ENCODE data around the gene EIF4G3. TPM values are rescaled to one million over a fixed set of nuclear protein-coding genes. Genes with fewer than 3 reads are reported as not detected.

Gene EIF4G3
- total and polyA plus RNA-seq, 10 of the 15 experiments (the other 5 are each of a cell fraction or from before 2014, with no cell fraction given) = 7.4 to 45.1 (median 29.1) TPM

DNA sequence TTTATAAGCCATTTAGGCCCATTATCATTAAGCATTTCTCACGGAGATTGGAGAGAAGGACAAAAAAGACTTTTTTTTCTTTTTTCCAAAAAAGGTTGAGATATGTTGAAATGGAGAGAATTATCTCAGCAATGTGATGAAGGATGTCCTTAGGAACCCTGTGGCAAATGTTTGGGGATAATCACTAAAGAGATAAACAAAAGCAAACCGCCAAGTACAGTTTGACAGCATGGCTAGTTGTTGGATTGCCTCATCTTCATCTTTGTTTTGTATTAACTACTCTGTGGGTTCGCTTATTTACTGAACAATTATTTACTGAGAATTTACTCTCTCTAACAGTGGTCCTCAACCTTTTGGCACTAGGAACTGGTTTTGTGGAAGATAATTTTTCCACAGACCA, 292.2 kb downstream of the EIF4G3 start (continued):
- TF ChIP-seq, protein P1, sequence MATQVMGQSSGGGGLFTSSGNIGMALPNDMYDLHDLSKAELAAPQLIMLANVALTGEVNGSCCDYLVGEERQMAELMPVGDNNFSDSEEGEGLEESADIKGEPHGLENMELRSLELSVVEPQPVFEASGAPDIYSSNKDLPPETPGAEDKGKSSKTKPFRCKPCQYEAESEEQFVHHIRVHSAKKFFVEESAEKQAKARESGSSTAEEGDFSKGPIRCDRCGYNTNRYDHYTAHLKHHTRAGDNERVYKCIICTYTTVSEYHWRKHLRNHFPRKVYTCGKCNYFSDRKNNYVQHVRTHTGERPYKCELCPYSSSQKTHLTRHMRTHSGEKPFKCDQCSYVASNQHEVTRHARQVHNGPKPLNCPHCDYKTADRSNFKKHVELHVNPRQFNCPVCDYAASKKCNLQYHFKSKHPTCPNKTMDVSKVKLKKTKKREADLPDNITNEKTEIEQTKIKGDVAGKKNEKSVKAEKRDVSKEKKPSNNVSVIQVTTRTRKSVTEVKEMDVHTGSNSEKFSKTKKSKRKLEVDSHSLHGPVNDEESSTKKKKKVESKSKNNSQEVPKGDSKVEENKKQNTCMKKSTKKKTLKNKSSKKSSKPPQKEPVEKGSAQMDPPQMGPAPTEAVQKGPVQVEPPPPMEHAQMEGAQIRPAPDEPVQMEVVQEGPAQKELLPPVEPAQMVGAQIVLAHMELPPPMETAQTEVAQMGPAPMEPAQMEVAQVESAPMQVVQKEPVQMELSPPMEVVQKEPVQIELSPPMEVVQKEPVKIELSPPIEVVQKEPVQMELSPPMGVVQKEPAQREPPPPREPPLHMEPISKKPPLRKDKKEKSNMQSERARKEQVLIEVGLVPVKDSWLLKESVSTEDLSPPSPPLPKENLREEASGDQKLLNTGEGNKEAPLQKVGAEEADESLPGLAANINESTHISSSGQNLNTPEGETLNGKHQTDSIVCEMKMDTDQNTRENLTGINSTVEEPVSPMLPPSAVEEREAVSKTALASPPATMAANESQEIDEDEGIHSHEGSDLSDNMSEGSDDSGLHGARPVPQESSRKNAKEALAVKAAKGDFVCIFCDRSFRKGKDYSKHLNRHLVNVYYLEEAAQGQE (IDR thresholded peaks at IDR 0.05; ENCODE audit: low read depth, low read length) = no peak
- TF ChIP-seq POLR2AphosphoS5 (IDR thresholded peaks at IDR 0.05; ENCODE audit: low read length) (no peak), BACH1 (IDR thresholded peaks at IDR 0.05; ENCODE audit: borderline replicate concordance) (no peak), STAT3 (IDR thresholded peaks at IDR 0.05; ENCODE audit: low read depth, low read length) (no peak), HDAC6 (IDR thresholded peaks at IDR 0.05; ENCODE audit: unreplicated experiment) (no peak), SMAD1 (IDR thresholded peaks at IDR 0.05; ENCODE audit: low read depth, partially characterized antibody) (no peak), WRNIP1 (IDR thresholded peaks at IDR 0.05; ENCODE audit: borderline replicate concordance, low read depth, low read length) (no peak), HDAC2 (IDR thresholded peaks at IDR 0.05) (no peak)
- TF ChIP-seq, protein P2, sequence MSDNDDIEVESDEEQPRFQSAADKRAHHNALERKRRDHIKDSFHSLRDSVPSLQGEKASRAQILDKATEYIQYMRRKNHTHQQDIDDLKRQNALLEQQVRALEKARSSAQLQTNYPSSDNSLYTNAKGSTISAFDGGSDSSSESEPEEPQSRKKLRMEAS (IDR thresholded peaks at IDR 0.05; ENCODE audit: low read depth, low read length) = no peak
- TF ChIP-seq, protein P3, sequence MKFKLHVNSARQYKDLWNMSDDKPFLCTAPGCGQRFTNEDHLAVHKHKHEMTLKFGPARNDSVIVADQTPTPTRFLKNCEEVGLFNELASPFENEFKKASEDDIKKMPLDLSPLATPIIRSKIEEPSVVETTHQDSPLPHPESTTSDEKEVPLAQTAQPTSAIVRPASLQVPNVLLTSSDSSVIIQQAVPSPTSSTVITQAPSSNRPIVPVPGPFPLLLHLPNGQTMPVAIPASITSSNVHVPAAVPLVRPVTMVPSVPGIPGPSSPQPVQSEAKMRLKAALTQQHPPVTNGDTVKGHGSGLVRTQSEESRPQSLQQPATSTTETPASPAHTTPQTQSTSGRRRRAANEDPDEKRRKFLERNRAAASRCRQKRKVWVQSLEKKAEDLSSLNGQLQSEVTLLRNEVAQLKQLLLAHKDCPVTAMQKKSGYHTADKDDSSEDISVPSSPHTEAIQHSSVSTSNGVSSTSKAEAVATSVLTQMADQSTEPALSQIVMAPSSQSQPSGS (IDR thresholded peaks at IDR 0.05; ENCODE audit: low read length) = no peak
- TF ChIP-seq, protein P4, sequence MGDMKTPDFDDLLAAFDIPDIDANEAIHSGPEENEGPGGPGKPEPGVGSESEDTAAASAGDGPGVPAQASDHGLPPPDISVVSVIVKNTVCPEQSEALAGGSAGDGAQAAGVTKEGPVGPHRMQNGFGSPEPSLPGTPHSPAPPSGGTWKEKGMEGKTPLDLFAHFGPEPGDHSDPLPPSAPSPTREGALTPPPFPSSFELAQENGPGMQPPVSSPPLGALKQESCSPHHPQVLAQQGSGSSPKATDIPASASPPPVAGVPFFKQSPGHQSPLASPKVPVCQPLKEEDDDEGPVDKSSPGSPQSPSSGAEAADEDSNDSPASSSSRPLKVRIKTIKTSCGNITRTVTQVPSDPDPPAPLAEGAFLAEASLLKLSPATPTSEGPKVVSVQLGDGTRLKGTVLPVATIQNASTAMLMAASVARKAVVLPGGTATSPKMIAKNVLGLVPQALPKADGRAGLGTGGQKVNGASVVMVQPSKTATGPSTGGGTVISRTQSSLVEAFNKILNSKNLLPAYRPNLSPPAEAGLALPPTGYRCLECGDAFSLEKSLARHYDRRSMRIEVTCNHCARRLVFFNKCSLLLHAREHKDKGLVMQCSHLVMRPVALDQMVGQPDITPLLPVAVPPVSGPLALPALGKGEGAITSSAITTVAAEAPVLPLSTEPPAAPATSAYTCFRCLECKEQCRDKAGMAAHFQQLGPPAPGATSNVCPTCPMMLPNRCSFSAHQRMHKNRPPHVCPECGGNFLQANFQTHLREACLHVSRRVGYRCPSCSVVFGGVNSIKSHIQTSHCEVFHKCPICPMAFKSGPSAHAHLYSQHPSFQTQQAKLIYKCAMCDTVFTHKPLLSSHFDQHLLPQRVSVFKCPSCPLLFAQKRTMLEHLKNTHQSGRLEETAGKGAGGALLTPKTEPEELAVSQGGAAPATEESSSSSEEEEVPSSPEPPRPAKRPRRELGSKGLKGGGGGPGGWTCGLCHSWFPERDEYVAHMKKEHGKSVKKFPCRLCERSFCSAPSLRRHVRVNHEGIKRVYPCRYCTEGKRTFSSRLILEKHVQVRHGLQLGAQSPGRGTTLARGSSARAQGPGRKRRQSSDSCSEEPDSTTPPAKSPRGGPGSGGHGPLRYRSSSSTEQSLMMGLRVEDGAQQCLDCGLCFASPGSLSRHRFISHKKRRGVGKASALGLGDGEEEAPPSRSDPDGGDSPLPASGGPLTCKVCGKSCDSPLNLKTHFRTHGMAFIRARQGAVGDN (IDR thresholded peaks at IDR 0.05) = no peak

All from GM12878 (cell line).